HT-29 (cell line): ENCODE data around the gene UPK1A. TPM values are rescaled to one million over a fixed set of nuclear protein-coding genes. Genes with fewer than 3 reads are reported as not detected.
"Not testable (repeated sequence)": the region's sequence is repeated elsewhere in the genome, so short reads cannot be mapped to it uniquely, and the experiment has no call there.

Experiments used
- DNase-seq: peaks from one replicate; pipeline ENCODE4 v3.0.0-alpha.2; 2015; ENCODE audit warnings: low spot score
- total RNA-seq: library from RNA; depleted of rRNA; stranded (reverse); fragments of >200 nt; shearing (Covaris generic); gene quantifications from 2 replicates; pipeline ENCODE4 v1.2.3, GENCODE V29; 2014; rRNA removed

The UPK1A gene
- total RNA-seq, 1 experiment from 2014 or later, result not detected

DNA sequence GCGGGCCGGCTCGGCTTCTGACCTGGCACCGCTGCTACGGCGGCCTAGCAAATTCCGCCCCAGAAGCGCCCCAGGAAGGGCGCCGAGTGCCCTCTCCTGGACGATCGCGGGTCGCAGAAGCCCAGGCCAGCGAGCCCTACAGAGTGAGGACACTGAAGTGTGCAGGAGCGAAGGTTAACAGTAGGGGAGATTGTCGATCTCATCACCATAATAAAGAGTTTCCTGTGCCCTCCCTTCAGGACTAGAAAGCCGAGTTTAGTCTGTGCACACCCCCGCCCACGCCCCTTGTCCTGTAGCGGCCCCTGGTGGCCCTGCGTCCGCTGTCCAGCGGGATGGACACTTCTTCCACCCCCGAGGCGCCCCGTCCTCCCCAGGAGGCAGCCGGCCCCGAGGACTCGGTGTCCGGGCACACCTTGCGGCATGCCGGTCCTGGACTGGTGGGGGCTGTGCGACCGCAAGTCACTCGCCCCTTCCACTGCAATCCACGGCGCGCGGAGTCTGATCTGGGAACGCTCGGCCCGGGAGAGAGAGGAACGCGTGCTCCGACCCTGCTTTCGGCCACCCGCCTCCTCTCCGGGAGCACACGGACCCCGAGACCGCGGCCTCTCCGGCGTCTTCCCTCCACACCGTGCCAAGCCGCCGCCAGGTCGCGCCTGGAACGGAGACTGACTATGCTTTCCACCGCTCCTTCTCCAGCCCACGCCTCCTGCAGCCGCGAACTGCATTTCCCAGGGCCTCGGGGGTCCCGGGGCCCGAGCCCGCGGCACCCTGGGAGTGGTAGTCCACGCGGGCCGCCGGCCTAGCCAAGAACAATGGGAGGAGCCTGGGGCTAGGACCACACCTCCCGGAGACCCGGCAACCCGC lies 50.7 kb downstream of the UPK1A start:
- peak; percentile 98 for DNase-seq

DNA sequence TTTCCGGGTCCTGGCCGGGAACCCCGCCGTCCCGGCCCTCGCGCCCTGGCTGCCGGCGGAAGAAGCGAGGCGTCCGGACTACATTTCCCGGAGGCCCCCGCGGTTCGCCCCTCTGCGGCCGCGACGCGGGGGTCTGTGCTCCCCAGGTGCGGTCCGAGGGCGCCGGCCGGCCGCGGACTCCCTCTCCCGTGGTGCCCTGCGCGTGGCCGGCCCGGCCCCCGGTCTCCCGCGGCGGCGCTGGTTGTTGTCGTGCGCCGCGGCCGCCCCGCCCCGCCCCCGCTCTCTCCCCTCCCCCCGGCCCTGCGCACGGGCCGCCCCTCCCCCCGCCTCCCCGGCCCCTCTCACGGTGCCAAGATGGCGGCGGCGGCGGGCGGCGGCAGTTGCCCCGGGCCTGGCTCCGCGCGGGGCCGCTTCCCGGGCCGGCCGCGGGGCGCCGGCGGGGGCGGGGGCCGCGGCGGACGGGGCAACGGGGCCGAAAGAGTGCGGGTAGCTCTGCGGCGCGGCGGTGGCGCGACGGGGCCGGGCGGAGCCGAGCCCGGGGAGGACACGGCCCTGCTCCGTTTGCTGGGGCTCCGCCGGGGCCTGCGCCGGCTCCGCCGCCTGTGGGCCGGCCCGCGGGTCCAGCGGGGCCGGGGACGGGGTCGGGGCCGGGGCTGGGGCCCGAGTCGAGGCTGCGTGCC lies 51.5 kb downstream of the UPK1A start, which contains the start of gene KMT2B:
Gene KMT2B (plus strand): TSS at position 339 of the 680 bp plus-strand sequence. CDS start 16 bp downstream, at position 355.
- peak; percentile 98 for DNase-seq

DNA sequence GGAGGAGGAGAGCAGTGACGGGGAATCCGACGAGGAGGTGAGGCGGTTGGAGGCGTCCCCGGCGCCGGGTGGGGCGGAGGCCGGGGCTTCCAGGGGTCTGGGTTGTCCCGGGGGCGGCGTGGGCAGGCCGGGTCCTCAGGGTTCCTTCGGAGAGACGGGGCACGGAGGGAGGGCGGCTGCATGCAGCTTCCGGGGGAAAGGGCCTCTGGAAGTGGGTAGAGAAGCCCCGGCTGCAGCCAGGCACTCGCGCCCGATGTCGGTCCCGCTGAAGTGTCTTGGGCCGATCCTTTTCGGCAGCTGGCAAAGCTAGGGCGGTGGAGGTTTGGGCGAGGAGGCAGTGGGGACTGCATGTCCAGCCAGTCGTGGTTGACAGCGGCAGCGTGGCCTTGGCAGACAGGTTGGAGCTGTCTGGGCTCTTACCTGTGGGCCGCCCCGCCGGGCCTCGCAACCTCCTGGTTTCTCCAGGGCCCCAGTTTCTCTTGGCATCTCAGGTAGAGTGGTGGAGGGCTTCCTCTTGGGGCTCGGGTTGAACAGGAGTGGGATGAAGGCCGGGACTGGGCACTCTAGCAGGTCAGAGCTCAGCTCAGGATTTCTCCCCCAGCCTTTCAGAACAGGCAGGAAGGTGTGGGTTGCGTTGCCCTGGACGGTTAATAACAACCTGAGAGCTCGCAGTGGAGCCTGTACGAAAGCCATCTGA lies 52.2 kb downstream of the UPK1A start:
- DNase-seq, result peak; percentile 51

DNA sequence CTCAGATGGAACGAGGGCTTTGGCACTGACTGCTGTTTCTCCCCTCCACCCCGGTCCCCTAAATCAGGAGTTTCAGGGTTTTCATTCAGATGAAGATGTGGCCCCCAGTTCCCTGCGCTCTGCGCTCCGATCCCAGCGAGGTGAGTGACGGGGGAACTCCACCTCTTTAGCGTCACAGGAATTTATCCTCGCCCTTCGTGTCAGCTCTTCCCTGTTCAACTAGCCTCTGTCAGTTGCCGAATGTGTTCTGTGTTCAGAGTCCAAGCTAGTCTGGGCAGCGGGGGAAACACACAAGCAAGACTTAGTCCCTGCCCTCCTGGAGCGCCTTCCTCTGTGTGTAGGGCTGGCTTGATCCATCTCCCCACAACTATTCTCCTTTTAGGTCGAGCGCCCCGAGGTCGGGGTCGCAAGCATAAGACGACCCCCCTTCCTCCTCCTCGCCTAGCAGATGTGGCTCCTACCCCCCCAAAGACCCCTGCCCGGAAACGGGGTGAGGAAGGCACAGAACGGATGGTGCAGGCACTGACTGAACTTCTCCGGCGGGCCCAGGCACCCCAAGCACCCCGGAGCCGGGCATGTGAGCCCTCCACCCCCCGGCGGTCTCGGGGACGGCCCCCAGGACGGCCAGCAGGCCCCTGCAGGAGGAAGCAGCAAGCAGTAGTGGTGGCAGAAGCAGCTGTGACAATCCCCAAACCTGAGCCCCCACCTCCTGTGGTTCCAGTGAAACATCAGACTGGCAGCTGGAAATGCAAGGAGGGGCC lies 53.3 kb downstream of the UPK1A start:
- DNase-seq, result no peak

DNA sequence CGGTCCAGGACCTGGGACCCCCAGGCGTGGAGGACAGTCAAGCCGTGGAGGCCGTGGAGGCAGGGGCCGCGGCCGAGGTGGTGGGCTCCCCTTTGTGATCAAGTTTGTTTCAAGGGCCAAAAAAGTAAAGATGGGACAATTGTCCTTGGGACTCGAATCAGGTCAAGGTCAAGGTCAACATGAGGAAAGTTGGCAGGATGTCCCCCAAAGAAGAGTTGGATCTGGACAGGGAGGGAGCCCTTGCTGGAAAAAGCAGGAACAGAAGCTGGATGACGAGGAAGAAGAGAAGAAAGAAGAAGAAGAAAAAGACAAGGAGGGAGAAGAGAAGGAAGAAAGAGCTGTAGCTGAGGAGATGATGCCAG lies 53.8 kb downstream of the UPK1A start:
- DNase-seq, result no peak

DNA sequence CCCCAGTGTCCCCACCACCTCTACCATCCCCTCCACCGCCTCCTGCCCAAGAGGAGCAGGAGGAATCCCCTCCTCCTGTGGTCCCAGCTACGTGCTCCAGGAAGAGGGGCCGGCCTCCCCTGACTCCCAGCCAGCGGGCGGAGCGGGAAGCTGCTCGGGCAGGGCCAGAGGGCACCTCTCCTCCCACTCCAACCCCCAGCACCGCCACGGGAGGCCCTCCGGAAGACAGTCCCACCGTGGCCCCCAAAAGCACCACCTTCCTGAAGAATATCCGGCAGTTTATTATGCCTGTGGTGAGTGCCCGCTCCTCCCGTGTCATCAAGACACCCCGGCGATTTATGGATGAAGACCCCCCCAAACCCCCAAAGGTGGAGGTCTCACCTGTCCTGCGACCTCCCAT lies 54.3 kb downstream of the UPK1A start:
- DNase-seq, result no peak

DNA sequence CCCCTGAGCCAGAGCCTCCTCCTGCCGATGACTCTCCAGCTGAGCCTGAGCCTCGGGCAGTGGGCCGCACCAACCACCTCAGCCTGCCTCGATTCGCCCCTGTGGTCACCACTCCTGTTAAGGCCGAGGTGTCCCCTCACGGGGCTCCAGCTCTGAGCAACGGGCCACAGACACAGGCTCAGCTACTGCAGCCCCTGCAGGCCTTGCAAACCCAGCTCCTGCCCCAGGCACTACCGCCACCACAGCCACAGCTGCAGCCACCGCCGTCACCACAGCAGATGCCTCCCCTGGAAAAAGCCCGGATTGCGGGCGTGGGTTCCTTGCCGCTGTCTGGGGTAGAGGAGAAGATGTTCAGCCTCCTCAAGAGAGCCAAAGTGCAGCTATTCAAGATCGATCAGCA lies 55.1 kb downstream of the UPK1A start:
- no peak for DNase-seq

DNA sequence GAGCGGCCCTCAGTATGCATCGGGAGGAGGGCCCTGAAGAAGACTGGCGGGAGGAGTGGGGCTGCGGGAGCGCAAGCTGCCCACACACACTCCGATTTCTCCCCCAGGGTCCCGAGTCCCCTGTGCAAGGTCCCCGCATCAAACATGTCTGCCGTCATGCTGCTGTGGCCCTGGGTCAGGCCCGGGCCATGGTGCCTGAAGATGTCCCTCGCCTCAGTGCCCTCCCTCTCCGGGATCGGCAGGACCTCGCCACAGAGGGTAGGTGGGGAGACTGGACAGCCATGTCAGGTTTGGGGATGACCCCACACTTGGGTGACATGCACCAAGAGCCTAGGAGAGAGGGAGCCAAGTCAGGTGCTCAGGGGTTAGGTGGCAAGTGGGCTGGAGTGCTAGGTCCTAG lies 56.1 kb downstream of the UPK1A start:
- no peak for DNase-seq

DNA sequence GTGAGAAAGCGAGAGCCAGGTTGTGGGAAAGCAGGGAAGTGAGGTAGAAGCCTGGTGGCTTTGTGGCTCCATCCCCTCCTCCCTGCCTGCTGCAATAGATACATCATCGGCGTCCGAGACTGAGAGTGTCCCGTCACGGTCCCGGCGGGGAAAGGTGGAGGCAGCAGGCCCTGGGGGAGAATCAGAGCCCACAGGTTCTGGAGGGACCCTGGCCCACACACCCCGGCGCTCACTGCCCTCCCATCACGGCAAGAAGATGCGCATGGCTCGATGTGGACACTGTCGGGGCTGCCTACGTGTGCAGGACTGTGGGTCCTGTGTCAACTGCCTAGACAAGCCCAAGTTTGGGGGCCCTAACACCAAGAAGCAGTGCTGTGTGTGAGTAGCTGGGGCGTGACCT lies 56.6 kb downstream of the UPK1A start:
- DNase-seq, result no peak

DNA sequence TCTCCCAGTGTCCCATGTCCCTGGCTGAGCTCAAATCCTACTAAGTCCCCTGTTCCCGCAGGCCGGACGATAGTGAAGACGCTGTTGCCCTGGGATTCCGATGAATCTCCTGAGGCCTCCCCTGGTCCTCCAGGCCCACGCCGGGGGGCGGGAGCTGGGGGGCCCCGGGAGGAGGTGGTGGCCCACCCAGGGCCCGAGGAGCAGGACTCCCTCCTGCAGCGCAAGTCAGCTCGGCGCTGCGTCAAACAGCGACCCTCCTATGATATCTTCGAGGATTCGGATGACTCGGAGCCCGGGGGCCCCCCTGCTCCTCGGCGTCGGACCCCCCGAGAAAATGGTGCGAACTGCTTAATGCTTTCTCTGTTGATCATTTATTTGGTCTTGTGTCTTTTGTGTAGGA lies 57.4 kb downstream of the UPK1A start:
- no peak for DNase-seq

DNA sequence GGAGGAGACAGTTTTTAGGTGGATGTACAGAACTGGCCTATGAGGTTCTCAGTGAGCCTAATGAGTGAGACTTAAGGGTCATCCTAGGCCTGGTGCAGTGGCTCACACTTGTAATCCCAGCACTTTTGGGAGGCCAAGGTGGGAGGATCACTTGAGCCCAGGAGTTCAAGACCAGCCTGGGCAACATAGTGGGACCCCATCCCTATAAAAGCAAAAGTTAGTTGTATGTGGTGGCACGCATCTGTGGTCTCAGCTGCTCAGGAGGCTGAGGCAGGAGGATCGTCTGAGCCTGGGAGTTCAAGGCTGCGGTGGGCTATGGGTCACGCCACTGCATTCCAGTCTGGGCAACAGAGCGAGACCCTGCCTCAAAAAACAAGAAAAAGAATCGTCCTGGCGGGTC lies 57.8 kb downstream of the UPK1A start:
- DNase-seq, result not testable (repeated sequence)

DNA sequence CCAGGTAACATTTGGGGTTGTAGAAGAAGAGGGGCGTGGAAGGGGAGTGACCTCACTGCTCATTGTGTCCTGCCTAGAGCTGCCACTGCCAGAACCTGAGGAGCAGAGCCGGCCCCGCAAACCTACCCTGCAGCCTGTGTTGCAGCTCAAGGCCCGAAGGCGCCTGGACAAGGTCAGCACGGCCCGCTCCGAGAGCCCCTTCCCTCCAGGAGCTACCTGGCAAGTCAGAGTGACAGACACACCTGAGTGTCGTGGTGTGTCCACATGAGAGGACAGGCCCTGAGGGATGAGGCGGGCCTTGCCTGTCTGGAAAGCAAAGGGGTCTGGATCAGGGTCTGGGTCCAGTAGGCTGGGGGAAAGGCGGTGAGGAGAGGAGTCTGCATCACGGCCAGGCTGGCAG lies 58.2 kb downstream of the UPK1A start:
- DNase-seq, result no peak

DNA sequence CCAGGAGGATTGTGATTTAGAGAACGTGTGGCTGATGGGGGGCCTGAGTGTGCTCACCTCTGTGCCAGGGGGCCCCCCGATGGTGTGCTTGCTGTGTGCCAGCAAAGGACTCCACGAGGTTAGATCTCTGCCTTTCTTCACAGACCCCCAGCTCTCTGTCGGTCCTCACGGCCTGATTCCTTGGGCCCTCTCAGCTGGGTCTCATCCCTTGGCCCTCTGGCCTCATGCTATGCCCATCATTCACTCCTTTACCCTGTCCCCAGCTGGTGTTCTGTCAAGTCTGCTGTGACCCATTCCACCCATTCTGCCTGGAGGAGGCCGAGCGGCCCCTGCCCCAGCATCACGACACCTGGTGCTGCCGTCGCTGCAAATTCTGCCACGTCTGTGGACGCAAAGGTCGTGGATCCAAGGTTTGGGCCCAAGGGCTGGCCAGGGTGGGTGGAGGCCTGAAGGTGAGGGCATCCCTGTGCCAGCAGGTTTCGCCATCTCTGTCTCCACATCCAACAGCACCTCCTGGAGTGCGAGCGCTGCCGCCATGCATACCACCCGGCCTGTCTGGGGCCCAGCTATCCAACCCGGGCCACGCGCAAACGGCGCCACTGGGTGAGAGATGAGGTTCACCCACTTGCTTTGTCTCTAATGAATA lies 59.0 kb downstream of the UPK1A start:
- no peak for DNase-seq

DNA sequence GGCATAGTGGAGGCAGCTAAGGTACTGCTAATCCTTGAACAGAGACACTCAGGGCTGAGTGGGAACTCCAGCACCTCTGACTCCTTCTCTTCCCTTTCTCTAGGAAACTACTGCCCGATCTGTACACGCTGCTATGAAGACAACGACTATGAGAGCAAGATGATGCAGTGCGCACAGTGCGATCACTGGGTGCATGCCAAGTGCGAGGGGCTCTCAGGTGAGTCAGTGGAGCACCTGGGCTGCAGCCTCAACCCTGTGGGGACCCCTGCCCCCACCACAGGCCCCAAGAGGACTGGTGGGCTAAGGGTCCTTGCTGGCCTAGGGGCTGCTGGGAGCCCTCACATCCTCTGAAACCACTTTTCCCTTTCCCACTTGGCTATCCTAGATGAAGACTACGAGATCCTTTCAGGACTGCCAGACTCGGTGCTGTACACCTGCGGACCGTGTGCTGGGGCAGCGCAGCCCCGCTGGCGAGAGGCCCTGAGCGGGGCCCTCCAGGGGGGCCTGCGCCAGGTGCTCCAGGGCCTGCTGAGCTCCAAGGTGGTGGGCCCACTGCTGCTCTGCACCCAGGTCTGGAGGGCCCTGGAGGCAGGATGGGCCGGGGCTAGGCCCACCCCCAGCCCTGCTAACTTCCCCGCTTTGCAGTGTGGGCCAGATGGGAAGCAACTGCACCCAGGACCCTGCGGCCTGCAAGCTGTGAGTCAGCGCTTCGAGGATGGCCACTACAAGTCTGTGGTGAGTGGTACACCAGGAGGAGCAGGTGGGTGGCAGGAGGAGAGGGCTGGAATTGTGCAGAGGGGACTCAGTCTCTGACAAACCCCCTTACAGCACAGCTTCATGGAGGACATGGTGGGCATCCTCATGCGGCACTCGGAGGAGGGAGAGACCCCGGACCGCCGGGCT lies 61.0 kb downstream of the UPK1A start:
- no peak for DNase-seq

Other genes with a start within 250 kb of the UPK1A start
- gene FFAR2, start 218.3 kb upstream of the UPK1A start, total RNA-seq, result 0.08 and 0.33 TPM in 2 replicates
- gene KRTDAP, start 176.1 kb upstream of the UPK1A start, total RNA-seq, result not detected in 2 replicates
- gene DMKN, start 152.9 kb upstream of the UPK1A start, total RNA-seq, result 7.0 and 8.6 TPM in 2 replicates
- gene SBSN, start 138.2 kb upstream of the UPK1A start, total RNA-seq, result not detected in 2 replicates
- not detected in 2 replicates for gene GAPDHS, start 133.1 kb upstream of the UPK1A start, total RNA-seq
- gene TMEM147, start 120.9 kb upstream of the UPK1A start, total RNA-seq, result 184 and 206 TPM in 2 replicates
- 0.13 TPM in 1 of 2 replicates, not detected in the other for gene ATP4A, start 102.9 kb upstream of the UPK1A start, total RNA-seq
- gene PMIS2, start 80.3 kb upstream of the UPK1A start, total RNA-seq, result not detected in 2 replicates
- gene HAUS5, start 53.8 kb upstream of the UPK1A start, total RNA-seq, result 71.8 and 75.9 TPM in 2 replicates
- 218 and 225 TPM in 2 replicates for gene RBM42, start 37.5 kb upstream of the UPK1A start, total RNA-seq
- 2.0 and 3.5 TPM in 2 replicates for gene ETV2, start 24.8 kb upstream of the UPK1A start, total RNA-seq
- gene COX6B1, start 18.2 kb upstream of the UPK1A start, total RNA-seq, result 846 and 847 TPM in 2 replicates
- gene ZBTB32, start 38.0 kb downstream of the UPK1A start, total RNA-seq, result not detected in 2 replicates
- 29.3 and 30.9 TPM in 2 replicates for gene KMT2B, start 51.5 kb downstream of the UPK1A start, total RNA-seq
- 10.0 and 13.4 TPM in 2 replicates for gene IGFLR1, start 75.9 kb downstream of the UPK1A start, total RNA-seq
- gene U2AF1L4, start 78.9 kb downstream of the UPK1A start, total RNA-seq, result 20.0 and 20.9 TPM in 2 replicates
- gene PSENEN, start 79.1 kb downstream of the UPK1A start, total RNA-seq, result 76.2 and 77.0 TPM in 2 replicates
- 13.8 and 15.5 TPM in 2 replicates for gene LIN37, start 82.1 kb downstream of the UPK1A start, total RNA-seq
- gene HSPB6, start 90.5 kb downstream of the UPK1A start, total RNA-seq, result not detected in 2 replicates
- 17.2 and 21.3 TPM in 2 replicates for gene PROSER3, start 91.7 kb downstream of the UPK1A start, total RNA-seq
- 4.0 and 57.4 TPM in 2 replicates for gene ARHGAP33, start 109.0 kb downstream of the UPK1A start, total RNA-seq
- not detected in 2 replicates for gene PRODH2, start 146.3 kb downstream of the UPK1A start, total RNA-seq
- gene NPHS1, start 186.0 kb downstream of the UPK1A start, total RNA-seq, result not detected in 2 replicates
- not detected in 2 replicates for gene KIRREL2, start 190.4 kb downstream of the UPK1A start, total RNA-seq
- gene APLP1, start 202.1 kb downstream of the UPK1A start, total RNA-seq, result 7.0 and 12.6 TPM in 2 replicates
- 26.6 and 31.0 TPM in 2 replicates for gene NFKBID, start 234.0 kb downstream of the UPK1A start, total RNA-seq
- 0.47 TPM in 1 of 2 replicates, not detected in the other for gene HCST, start 236.0 kb downstream of the UPK1A start, total RNA-seq
- not detected in 2 replicates for gene TYROBP, start 241.8 kb downstream of the UPK1A start, total RNA-seq